Activated CD8-positive, alpha-beta memory T cell treated with anti-CD3 and anti-CD28 coated beads for 24 hours (primary cell): ENCODE data around the gene TMED9.

Experiments used
- DNase-seq: peaks from one replicate; pipeline ENCODE4 v3.0.0-alpha.2; 2020

TMED9 gene

GRCh38 chr5:177588413-177588909 lies 3.5 kb upstream of the TMED9 start:
- peak; percentile 57 for DNase-seq

GRCh38 chr5:177590406-177590805 lies 1.6 kb upstream of the TMED9 start:
- DNase-seq = no peak

DNA sequence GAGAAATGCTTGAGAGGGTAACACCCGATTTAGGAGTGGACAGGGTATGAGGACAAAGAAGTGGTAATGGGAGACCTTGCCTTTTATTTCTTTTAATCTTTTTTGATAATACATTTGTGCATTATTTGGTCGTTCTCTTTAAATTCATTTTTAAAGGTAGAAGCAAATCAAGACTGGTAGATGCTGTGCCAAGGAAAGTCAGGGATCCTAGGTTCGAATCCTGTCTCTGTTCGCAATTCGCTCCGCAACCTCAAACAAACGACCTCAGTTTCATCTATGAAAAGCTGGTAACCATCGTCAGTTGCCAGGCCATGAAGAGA lies 353 bp upstream of the TMED9 start:
- no peak for DNase-seq

- DNase-seq = no peak
Observed at GRCh38 chr5:177592905-177593304, 902 bp downstream of the TMED9 start.

DNA sequence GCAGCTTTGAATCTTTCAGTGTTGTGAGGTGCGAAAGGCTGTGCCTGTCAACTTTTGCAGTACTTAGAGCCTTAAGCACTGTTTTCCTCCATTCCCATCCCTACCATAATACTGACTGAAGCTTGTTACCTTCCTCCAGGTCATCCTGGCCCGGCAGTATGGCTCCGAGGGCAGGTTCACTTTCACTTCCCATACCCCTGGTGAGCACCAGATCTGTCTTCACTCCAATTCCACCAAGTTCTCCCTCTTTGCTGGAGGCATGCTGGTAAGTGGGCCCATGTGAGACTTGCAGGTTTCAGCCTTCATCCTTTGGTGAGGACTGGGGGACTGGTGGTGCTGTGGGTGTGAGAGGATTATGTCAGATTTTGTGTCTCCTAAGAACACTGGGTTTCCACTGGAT lies 1.5 kb downstream of the TMED9 start:
- no peak for DNase-seq

DNA sequence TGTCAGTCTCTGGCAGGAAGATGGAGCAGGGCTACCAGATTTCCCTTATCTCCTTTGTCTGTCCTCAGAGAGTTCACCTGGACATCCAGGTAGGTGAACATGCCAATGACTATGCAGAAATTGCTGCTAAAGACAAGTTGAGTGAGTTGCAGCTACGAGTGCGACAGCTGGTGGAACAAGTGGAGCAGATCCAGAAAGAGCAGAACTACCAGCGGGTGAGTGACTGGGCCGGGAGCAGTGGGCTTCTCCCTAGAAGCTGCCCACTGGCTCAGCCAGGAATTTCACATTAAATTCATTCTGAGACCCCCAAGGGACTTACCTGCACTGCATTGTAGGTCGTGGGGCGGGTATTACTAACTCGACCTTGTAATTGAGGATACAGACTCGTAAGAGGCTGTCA lies 2.1 kb downstream of the TMED9 start:
- DNase-seq = no peak

DNA sequence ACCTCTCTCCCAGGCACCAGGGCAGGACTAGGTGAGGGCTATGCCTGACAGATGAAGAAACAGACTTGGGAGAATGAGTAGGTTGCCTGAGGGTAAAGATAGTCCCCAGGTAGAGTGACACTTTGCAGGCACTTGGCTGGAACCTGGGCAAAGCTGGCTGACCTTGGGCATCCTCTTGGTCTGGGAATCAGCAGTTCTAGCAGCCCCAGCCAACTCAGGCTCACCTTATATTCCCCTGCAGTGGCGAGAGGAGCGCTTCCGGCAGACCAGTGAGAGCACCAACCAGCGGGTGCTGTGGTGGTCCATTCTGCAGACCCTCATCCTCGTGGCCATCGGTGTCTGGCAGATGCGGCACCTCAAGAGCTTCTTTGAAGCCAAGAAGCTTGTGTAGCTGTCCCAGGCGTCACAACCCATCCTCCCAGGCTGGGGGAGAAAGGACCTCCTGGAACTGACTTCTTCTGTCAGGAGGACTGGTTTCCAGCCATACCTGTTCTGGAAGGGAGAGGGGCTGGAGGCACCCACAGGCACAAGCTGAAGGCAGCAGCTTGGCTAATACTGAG lies 3.1 kb downstream of the TMED9 start:
- peak; percentile 47 for DNase-seq

GRCh38 chr5:177595991-177596774 lies 4.2 kb downstream of the TMED9 start:
- peak; percentile 47 for DNase-seq

GRCh38 chr5:177596775-177597238 lies 4.8 kb downstream of the TMED9 start:
- DNase-seq = peak; percentile 51

DNA sequence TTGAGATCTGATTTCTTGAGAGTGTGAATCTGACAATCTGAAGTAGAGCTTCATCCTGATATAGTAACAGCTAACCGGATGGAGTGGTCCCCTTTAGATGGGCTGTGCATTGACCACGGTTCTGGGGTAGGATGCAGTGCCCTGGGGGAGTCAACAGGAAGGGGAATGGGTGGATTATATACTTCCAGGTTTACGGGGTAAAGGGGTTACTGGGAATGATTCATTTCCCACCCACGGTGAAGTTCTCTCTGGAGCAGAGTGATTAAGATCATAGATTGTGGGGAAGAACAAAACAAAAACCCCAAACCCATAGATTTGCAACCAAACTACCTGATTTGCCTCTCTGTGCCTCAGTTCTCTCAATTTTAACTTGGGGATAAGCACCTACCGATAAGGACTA lies 6.5 kb downstream of the TMED9 start:
- peak; percentile 42 for DNase-seq

DNA sequence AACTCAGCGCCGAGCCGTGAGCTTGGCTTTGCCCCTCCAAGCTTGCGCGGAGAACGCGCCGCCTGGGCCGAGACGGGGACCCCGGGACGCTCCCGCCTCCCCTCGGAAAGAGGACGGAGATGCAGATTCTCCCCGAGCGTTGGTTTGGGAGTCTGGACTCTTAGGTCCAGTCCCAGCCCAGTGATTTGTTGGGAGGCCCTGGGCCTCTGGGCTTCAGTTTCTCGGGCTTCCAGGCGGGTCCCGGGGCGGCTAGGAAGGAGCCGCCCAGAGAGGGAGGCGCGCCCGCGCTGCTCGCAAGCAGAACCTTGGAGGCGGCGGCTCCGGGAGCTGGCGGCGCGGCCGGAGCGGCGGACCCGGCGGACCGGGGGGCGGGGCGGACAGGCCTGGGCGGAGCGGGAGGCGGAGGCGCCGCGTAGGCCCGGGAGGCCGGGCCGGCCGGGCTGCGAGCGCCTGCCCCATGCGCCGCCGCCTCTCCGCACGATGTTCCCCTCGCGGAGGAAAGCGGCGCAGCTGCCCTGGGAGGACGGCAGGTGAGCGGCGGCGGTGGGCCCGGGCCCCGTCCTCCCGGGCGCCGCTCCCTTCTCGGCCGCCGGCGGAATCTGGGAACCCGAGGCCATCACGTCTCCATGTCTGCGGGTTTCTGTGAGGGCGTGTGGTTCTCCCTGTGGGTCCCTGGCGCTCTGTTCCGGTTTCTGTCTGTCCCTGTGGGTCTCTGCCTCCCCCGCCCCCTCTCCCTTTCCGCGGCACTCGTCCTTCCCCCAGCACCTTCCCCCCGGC lies 7.9 kb downstream of the TMED9 start, which contains the start of gene B4GALT7:
TSS of gene B4GALT7 (plus strand) at position 402 of the 777 bp plus-strand sequence. CDS start at position 481, 79 bp downstream.
- peak; percentile 97 for DNase-seq

DNA sequence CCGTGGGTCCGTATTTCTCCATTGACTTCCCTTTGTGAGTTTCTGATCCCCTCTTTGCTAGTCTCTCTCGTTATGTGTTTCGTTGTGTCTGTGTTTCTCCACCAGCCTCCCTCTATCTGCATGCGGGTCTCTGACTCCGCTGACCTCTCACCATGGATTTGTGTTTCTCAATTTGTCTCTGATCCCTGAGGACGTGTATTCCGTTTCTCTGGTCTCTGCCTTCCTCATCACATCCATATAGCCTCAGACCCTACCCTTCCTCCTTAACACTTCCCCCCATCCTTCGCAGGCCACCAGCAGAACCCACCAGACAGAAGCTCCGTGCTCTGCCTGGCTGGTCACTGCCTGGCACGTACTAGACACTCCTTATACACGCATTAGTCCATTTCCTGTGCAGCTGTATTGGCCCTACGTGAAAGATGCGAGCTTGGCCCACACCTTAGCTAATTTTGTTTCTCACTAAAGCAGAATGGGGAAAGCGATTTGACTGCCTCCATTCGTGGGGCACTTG lies 8.6 kb downstream of the TMED9 start:
- no peak for DNase-seq

DNA sequence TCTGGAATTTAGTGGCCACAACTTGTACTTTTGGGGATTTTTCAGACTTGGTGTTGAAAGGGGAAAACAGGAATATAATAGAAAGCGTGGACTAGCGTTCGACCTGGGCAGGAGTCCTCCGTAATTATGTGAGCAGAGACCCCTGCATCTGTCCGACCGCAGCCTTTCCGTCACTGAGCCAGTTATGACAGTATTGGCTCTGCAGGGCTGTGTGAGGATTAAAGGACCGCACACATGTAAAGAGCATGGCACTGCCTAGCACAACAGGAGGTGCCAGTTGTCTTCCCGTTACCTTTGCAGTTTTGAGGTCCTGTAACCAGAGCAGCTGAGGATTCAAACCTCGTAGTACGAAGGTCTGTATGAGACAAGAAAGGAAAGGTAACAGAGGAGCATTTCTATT lies 9.1 kb downstream of the TMED9 start:
- DNase-seq = peak; percentile 45

- peak; percentile 52 for DNase-seq
Observed at GRCh38 chr5:177601577-177602457, 9.8 kb downstream of the TMED9 start.

GRCh38 chr5:177602458-177602830 lies 10.4 kb downstream of the TMED9 start:
- no peak for DNase-seq

DNA sequence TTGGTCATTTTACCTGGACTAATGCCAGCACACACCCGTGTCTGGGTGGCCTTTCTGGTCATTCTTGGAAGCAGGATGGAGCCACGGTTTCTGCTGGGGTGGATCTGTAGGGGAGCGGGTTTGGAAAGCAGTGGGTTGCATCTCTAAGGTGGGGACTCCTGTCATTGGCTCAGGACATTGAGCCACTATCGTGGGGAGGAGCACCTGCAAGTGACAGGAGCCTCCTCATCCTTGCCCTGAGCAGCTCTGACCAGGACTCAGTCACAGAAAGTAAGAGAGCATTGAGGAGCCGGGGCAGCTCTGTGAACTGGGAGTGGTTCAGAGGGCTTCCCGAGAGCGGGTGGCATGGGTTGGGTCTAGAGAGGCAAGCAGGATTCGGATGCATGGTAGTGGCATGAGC lies 11.6 kb downstream of the TMED9 start:
- DNase-seq = no peak

DNA sequence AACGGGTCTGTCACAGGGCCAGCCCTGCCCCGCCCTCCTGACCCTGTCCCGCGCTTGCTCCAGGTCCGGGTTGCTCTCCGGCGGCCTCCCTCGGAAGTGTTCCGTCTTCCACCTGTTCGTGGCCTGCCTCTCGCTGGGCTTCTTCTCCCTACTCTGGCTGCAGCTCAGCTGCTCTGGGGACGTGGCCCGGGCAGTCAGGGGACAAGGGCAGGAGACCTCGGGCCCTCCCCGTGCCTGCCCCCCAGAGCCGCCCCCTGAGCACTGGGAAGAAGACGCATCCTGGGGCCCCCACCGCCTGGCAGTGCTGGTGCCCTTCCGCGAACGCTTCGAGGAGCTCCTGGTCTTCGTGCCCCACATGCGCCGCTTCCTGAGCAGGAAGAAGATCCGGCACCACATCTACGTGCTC lies 12.1 kb downstream of the TMED9 start:
- no peak for DNase-seq

DNA sequence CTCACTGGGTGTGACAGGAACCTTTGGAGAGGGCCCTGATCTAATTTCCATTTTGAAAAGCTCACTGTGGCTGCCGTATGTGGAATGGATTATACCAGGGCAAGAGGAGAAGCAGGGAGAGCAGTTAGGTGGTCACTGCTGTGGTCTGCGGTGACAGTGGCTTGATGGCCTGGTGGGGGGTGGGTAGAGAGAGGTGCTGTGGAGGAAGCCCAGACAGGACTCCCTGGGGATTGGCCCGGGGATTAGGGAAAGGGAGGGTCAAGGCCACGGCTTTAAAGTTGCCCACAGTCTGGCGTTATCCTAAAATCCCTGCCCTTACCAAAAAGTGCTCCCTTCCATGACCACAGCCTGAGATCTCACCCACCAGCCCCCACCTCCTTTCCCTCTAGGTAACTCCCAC lies 12.7 kb downstream of the TMED9 start:
- DNase-seq = no peak

DNA sequence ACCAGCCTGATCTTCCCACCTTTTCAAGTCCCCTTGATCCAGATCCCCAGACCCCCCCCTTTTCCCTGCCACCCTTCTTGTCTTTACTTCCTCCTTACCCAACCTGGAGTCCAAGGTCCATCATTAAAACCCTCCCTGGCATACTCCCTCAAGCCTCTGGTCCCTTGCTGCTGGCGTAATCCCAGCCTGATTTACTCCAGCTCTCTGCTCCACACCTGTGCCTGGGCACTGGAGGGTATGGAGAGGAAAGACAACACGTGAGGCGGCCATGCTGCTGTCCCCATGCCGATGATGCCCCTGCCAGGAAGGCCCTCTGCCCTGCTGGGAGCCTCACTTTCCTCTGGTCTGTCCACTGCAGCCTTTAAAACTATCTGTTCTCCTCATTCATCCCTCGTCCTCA lies 13.1 kb downstream of the TMED9 start:
- peak; percentile 50 for DNase-seq

DNA sequence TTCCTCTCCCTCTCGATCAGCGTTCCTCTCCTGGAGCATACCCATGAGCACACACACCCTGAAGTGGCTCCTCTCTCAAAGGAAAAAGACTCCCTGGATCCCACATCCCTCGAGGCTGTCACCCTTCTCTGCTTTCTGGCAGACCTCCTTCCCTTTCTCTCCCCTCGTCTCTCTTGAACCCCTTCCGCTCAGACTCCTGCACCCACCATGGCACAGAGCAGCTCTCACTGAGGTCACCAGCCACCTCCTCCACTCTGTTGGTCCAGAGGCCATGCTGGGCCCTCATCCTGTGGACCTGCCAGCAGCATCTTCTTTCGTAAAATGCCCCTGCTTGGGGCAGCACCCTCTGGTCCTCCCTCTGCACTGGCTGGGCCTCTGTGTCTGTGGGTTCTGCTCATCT lies 13.7 kb downstream of the TMED9 start:
- no peak for DNase-seq

DNA sequence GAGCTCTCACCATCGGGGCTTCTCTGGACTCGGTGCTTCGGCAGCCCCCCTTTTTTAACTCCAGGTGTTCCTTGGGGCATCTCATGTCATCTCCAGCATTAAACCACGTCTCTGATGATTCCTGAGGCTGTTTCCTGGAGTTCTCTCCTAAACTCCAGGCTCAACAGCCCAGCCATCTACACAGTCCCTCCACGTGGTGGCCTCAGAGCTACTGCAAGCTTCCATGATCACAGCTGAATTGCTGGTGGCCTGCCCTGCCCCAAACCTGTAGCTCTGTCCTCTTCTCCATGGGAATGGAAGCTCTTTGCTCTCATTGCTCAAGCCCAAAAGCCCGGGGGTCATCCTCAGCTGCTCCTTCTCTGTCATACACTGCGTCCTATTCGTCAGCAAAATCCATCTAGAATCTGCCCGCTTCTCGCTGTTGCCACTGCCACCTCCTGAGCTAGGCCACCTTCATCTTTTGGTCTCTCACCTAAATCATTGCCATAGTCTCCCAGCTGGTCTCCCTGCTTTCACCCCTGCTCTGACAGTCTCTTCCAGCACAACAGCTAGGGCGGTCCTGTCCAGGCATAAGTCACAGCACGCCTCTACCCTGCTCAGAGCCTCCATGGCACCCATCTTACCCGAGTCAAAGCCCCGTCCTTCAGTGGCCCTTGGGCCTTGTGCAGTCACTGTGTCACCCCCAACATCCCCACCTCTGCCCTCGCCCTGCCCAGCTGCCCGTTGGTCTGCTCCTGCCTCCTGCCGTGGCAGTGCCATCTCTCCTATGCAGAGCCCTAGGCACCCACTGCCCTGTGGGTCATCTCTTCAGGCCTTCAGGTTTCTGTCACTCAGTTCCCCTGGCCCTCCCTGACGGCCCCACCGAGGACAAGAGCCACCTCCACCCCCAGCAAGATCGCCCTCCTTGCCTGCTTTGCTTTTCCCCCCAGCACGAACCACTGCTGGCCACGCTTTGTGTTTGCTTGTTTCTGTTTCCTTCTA lies 14.4 kb downstream of the TMED9 start:
- no peak for DNase-seq
